Panc1 (cell line): ENCODE data around the gene DPP7.

Experiments used
- CTCF ChIP-seq: fragments of 450-650 bp; IDR thresholded peaks from 2 replicates; pipeline ENCODE4 v1.5.1; 2017; ENCODE audit warnings: mild to moderate bottlenecking
- POLR2AphosphoS5 ChIP-seq: IDR thresholded peaks from 2 replicates; pipeline ENCODE4 v1.6.1; 2012; ENCODE audit warnings: mild to moderate bottlenecking, low read depth, low read length, moderate library complexity
- REST ChIP-seq, 2 experiments: IDR thresholded peaks; 2 replicates each; pipeline ENCODE4 v1.6.1; 2011 to 2012; ENCODE audit warnings: low read depth in 2 of 2, control low read depth in 1 of 2, low read length in 1 of 2, mild to moderate bottlenecking in 1 of 2, moderate library complexity in 1 of 2; ENCODE audit not compliant: insufficient read depth in 1 of 2
- TCF7L2 ChIP-seq: IDR thresholded peaks from 2 replicates; pipeline ENCODE4 v1.6.1; 2011; ENCODE audit warnings: mild to moderate bottlenecking, low read depth, low read length, inconsistent platforms

DNA sequence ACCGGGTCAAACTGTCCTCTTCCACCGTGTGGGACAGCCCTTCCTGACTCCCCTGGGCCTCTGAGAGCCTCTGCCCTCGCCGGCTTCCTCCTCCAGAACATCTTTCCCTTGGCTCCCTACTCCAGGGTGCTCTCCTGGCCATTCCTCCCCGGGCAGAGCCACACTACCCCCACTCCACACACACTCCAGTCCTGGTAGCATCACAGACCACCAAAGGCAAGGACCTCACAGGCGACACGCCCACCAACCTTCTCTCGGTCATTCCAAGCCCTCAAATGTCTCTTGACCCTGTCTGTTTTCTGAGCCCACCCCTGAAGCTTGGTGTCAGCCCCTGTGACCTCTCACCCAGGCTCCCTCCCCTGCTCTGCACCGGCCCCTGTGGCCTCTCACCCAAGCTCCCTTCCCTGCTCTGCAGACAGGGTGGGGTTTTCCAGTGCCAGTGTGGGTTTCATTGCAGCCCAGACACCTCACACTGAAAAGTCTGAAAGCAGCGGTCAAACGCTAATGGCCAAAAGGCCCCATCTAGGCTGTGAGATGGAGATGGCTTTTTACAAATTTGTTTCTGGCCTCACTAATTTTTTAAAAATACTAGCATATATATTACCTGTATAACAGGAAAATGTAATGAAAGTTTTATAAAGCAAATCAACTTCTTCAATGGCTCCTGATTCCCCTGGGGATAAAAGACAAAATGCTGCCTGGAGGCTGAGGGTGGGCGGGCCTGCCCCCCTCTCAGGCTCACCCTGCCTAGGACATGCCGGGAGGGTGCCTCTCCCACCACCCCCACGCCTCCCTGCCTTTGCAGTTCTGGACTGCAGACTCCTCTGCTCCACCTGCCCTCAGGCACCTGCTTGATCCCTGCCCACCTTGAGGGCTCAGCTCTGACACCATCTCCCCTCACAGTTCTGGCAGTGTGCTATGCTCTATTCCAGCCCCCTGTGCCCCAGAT lies 44.8 kb upstream of the DPP7 start:
- TF ChIP-seq CTCF (no peak), POLR2AphosphoS5 (no peak), REST (IDR thresholded peaks at IDR 0.05; ENCODE audit: insufficient read depth in 1 of 2, low read depth in 2 of 2, low read length in 1 of 2) (no peak), TCF7L2 (no peak)
